Cardiac fibroblast (primary cell): ENCODE data around the gene STON1.

ENCODE experiments used
- DNase-seq, 2 donors: peaks; one replicate each; pipeline versions ENCODE4 v3.0.0 to v3.0.0-alpha.2; 2010; ENCODE audit warnings: low read depth in 2 of 2
- H3K4me3 ChIP-seq, 2 donors: replicated peaks in 1 of 2; 1 replicate in 1 of 2; 2 replicates in 1 of 2; pipeline ENCODE4 v1.5.1; 2011; ENCODE audit warnings: low read depth in 2 of 2, low read length in 2 of 2, mild to moderate bottlenecking in 2 of 2, moderate library complexity in 1 of 2
- TF ChIP-seq, protein P1 (sequence below): IDR thresholded peaks from one replicate; pipeline ENCODE4 v1.5.1; 2011; ENCODE audit warnings: low read depth, mild to moderate bottlenecking, low read length, inconsistent platforms

Gene STON1

DNA sequence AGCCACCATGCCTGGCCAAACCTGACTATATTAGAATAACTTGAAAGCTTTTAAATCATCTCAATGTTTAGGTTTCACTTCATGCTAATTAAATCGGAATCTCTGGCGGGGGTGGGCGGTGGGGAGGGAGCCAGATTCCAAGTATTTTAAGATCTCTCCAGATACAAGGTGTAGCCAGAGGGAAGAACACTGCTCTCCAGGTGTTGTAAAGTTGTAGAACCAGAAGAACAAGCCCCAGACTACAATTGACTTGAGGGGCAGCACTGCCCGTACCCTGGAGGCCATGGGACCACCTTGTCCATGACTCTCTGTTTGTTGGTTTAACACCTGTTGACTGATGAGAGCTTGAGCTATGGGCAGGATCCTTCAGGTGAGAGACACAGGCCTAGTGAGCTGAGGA lies 54.6 kb downstream of the STON1 start:
- no peak for DNase-seq
- TF ChIP-seq, protein P1, sequence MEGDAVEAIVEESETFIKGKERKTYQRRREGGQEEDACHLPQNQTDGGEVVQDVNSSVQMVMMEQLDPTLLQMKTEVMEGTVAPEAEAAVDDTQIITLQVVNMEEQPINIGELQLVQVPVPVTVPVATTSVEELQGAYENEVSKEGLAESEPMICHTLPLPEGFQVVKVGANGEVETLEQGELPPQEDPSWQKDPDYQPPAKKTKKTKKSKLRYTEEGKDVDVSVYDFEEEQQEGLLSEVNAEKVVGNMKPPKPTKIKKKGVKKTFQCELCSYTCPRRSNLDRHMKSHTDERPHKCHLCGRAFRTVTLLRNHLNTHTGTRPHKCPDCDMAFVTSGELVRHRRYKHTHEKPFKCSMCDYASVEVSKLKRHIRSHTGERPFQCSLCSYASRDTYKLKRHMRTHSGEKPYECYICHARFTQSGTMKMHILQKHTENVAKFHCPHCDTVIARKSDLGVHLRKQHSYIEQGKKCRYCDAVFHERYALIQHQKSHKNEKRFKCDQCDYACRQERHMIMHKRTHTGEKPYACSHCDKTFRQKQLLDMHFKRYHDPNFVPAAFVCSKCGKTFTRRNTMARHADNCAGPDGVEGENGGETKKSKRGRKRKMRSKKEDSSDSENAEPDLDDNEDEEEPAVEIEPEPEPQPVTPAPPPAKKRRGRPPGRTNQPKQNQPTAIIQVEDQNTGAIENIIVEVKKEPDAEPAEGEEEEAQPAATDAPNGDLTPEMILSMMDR: no peak
- H3K4me3 ChIP-seq: no peak overlapping the region

DNA sequence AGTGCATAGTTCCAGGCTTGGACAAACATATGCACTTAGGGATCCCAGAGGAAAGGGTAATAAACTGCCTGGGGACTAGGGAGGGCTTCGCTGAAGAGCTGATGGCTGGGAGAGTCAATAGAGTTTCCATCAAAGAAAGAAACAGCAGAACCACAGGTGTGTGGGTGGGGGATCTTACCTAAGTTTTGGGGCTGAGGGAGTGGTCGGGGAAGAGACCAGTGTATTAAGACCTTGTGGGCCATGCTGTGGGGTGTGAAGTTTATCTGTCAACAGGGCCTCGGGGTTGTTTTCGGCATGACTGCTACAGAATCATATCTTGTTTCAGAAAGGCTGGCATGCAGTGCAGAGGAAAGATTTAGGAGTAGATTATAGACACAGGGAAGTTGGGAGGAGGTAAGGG lies 56.5 kb downstream of the STON1 start:
- DNase-seq: no peak
- TF ChIP-seq, protein P1: no peak
- H3K4me3 ChIP-seq: no peak overlapping the region

DNA sequence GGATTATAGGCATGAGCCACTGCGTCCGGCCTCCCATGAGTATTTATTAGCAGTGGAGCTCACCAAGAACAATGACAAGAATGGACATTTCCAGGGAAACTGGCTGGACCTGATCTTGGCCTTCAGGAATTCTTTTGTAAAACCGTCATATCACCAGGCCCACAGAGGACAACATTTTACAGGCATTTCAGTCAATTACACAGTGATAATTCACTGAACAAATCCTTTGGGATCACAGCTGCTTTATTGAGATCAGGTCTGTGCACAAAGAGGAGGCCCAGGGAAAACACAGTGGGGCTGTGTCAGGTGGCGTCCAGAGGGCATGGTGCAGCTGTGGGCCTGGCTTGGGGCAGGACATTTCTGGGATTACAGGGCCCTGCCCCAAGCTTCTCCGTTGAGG lies 57.6 kb downstream of the STON1 start:
- no peak overlapping the region for H3K4me3 ChIP-seq
- TF ChIP-seq, protein P1: no peak
- DNase-seq: no peak

DNA sequence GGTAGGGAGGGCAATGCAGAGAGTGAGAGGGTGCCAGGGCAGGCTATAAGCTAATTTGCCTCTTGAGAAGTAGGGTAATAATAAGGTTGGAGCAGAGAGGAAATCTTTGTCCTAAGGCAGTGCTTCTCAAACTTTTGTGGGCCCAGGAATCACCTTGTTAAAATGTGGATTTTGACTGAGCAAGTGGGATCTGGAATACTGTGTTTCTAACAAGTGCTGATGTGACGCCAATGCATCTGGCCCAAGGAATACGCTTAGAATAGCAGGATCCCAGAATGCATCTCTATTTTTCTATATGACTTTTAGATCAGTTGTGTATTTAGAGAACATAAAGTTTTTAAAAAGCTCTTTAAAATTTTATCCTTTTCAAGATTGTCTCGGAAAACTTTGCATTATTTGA lies 58.0 kb downstream of the STON1 start:
- H3K4me3 ChIP-seq: no peak overlapping the region
- TF ChIP-seq, protein P1: no peak

GRCh38 chr2:48588745-48589144 lies 58.8 kb downstream of the STON1 start:
- DNase-seq: no peak
- TF ChIP-seq, protein P1: no peak
- no peak overlapping the region for H3K4me3 ChIP-seq

More for the DNA sequence above, 58.0 kb downstream of the STON1 start:
- DNase-seq: no peak

DNA sequence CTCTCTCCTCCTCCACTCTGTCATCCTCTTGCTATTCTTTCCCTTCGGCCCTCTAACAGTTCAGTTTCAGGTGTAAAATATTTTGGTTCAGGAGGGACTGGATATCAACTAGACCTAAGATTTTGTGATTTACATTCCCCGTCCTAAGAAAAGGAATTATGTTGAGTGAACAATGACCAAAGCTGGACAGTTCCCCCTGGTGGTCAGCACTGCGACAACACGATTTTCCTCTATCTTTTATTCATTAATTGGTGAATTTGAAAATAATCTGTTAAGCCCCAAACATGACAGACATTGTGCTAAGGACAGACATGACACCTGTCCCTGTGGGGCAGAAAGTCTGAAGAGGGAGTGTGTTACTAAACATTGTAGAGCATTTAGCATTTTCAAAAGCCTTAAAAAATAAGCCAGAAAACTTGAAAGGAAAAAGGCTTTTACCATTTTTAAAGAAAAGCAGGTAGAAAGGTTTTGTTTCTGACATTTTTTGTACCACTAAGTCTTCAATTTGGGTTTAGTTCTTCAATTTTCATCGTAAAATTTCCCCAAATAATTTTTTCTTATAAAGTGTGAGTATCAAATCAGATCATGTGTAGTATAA lies 59.3 kb downstream of the STON1 start:
- DNase-seq: peak; percentile 68 to 69
- no peak overlapping the region for H3K4me3 ChIP-seq
- TF ChIP-seq, protein P1: peak; percentile 69

GRCh38 chr2:48590017-48590416 lies 60.1 kb downstream of the STON1 start:
- H3K4me3 ChIP-seq: no peak overlapping the region
- no peak for DNase-seq
- TF ChIP-seq, protein P1: no peak
